GM19397 (cell line): ENCODE results near the gene ARL2.

Experiments used
- ATAC-seq: cut with Tn5 transposase; IDR thresholded peaks from one replicate; pipeline ENCODE4 v1.9.1; 2021; ENCODE audit warnings: mild to moderate bottlenecking, moderate library complexity; ENCODE audit not compliant: unreplicated experiment

The ARL2 gene

DNA sequence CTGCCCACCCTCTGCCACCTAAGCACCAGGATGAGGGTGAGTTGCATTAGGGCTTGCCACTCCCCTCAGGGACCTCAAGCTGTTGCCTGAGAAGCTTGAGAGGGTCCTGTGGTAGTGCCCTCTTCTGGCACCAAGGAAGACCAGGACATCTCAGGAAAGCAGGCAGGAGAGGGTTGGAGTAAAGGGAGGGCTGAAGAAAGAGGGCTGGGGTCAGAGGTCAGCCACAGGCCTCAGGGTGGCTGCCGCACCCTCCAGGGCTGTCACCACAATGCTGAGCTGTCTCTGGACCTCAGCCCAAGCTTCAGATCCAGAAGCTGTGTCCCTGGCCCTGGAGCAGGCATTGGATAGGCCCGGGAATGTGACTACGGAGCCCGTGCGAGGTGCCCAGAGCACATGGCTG lies 31.1 kb downstream of the ARL2 start:
- ATAC-seq = no peak

DNA sequence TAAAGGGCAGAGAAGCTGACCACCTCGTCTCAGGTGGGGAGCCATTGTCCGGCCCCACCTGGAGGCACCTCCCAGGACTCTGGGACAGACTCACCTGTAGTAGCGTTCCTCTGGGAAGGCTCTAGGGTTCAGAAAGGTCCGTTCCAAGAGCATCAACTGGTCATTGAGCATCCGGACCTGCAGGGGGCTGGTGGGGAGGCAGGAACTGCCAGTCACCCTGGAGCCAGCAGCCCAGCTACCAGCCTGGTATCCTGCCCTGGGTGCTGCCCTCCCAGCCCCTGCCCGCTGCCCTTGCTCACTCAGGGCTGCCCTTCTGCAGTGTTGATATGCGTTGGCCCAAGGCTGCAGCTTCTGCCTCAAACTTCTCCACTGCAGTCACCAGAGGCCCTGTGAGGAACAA lies 31.8 kb downstream of the ARL2 start:
- no peak for ATAC-seq

DNA sequence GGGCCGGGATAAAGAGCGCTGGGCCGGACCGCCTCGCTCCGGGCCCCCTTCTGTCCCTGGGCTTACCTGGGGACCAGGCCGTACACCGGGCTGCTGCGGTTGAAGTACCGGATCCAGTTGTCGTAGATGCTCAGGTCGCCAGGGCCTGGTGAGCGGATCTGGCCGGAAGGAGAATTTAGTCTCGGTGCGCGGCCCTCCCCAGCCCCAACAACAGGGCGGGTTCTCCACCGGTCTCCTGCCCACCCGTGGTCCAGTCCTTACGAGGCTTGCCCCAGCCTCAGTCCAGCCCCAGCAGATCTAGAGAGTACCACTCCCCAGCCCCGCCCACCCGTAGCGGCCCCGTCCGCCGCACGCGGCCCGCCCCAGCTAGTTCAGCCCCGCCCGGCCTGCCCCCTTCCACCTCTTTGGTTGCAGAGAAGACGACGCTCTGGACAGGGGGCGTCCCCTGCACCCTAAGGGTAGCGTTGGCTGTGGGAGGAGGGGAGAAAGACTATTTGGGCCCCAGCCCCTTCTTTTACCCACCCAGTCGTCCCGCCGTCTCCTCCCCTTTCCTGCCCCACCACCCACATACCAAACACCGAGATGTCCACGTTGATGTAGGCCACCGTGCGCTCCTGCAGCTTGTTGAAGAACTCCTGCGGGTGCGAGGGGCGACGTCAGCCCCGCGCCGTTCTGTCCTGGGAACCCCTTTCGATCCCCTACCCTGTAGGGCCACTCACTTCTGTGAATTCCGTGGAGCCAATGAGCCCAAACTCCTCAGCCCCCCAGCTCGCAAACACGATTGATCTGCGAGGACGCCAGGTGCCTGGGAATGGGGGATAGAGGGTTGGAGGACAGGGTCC lies 33.8 kb downstream of the ARL2 start:
- no peak for ATAC-seq

DNA sequence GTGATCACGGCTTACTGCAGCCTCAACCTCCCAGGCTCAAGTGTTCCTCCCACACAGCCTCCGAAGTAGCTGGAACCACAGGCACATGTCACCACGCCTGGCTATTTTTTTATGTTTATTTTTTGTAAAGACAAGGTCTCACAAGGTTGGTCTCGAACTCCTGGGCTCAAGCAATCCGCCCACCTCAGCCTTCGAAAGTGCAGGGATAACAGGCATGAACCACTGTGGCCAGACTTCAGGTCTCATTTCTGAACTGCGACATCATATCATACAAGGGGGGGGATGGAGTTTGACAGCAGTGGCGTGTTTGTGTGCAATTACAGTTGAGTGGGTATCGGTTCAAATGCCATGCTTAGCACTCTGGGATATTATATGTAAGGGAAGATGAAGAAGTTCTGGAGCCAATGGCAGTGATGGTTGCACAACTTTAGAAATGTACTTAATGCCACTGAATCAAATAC lies 37.5 kb downstream of the ARL2 start:
- no peak for ATAC-seq

DNA sequence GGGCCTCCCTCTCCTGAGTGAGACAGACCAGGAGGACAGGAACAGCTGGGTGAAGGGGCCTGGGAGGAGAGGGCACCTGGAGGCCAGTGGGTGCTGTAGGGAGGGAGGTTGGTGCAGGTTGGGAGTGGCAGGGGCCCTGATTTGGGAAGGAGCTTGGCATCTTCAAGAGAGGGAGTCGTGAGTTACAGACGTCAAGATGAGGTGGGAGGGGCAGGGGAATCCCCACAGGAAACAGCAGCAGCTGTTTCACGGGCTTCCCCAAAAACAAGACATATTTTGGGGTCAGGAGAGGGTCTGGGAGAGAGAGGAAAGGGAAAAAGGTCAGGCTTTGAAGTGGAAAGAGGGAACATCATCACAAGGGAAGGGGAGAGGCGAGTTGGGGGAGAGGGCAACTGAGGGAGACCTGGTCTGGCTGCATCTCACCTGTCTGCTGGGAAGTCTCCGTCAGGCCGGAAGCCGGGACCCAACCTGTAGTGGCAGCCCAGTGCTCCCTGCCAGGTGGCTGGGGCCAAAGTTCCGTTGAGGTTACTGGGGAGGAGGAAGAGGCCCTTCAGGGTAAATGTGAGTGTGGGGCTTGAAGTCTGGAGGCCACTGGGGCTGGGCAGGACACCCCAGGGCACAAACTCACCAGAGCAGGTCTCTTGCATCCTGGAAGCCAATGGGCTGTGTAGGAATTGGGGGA lies 40.0 kb downstream of the ARL2 start:
- no peak for ATAC-seq

DNA sequence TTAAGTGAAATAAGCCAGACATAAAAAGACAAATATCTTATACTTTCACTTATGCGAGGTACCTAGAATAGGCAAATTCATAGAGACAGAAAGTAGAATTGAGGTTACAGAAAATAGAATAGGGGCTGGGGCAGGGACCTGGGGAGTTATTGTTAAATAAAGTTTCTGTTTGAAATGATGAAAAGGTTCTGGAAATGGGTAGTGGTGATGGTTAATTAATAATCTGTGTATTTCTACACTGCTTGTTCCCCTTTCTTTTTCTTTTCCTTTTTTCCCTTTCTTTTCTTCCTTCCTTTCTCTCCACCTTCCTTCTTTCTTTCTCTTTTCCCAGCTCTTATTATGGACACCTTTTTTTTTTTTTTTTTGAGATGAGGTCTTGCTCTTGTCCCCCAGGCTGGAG lies 41.6 kb downstream of the ARL2 start:
- ATAC-seq = no peak

DNA sequence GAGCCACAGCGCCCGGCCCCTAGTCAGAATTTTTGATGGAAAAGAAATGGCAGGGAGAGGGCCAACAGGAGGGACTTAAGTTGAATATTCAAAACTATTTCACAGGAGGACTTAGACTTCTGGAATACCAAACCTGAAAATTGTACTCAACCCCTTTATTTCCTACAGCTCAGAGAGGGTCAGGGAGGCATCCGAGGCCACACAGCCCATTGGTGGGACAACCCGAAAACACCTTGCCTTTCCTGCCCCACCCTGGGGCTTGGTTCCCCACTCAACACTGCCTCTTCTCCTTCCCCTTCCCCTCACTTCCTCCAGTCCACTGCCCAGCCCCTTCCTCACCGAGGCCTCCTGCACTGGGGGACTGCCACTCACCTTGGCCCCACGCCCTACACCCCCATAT lies 43.0 kb downstream of the ARL2 start:
- ATAC-seq = no peak

DNA sequence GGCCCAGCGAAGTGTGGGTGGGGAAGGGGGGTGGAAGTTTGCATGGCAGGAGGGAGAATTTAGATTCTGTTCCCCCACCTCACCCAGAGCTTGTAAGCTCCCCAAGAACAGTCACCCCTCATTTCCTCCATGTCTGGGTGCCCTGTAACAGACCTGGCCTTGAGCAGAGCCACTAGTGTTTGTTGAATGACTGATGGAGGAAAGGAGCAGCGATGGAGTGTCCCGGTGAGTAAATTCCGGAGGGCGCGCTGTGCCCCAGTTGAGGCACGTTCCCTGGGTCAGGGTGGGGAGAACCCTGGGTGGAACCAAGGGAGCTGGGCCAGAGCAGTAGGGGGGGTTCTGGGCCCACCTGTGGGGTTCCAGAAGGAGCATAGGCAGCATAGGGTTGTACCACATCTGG lies 43.6 kb downstream of the ARL2 start:
- no peak for ATAC-seq

DNA sequence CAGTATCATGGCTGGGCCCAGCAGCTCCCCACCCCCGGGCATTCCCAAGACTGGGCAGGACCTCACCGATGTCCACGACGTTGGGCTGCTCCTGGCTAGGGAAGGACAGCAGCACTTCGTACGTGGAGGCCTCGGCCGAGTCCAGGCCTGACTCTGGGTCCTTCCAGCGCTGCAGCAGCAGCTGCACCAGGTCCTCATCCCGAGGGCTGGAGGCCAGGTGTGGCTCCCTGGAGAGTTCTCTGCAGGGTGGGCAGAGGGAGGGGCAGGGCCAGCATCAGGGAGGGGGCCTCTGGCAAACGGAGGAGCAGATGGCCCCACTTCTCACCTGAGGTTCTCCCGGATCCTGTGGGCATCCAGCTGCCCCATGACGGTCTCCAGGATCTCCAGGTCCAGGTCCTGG lies 44.1 kb downstream of the ARL2 start:
- ATAC-seq = no peak

DNA sequence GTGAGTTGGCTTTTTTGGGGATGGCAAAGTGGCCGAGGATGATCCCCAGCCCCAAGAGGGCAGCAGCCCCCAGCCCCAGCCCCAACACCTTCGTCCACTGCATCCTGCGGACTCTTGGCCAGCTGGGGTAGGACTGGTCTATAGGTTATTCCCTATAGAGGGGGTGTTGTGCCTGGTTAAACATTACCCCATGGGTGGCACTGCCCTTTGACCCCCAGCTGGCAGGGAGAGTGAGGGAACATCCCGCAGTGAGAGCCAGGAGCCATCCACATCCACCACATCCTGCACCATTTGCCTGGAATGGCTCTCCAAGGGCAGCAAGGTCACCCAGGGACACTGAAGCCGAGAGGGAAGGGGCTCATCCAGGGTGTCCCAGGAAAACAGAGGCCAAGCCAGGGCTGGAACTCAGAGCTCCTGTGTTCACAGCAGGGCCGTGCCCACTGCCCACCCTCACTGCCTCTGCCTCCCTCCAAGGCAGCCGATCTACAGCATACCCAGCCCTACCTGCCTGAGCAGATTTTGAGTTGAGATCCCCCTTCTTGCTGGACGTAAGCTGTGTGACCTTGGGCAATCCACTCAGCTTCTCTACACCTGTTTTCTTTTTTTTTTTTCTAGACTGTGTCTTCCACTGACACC lies 44.6 kb downstream of the ARL2 start, which contains the start of gene NAALADL1:
NAALADL1 (minus strand) TSS at position 135 of the 636 bp plus-strand sequence; CDS start at position 103, 32 bp downstream.
- no peak for ATAC-seq

DNA sequence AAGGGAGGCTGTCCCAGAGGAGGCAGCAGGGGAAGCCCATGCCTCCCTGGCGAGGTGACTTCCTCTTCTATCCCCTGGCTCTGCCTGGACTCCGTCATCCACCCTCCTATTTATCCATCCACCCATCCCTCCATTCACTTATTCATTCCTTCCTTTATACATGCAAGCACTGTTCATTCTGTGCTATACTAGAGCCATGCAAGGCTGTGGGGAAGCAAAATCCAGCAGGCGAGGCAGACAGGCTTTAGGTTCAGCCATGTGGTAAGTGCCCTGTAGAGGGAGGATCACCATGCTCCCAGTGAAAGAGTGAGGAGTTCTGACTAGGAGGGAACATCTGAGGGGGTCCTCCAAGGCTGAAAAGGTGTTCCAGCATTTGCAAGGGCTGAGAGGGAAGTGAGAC lies 45.6 kb downstream of the ARL2 start:
- ATAC-seq = no peak

DNA sequence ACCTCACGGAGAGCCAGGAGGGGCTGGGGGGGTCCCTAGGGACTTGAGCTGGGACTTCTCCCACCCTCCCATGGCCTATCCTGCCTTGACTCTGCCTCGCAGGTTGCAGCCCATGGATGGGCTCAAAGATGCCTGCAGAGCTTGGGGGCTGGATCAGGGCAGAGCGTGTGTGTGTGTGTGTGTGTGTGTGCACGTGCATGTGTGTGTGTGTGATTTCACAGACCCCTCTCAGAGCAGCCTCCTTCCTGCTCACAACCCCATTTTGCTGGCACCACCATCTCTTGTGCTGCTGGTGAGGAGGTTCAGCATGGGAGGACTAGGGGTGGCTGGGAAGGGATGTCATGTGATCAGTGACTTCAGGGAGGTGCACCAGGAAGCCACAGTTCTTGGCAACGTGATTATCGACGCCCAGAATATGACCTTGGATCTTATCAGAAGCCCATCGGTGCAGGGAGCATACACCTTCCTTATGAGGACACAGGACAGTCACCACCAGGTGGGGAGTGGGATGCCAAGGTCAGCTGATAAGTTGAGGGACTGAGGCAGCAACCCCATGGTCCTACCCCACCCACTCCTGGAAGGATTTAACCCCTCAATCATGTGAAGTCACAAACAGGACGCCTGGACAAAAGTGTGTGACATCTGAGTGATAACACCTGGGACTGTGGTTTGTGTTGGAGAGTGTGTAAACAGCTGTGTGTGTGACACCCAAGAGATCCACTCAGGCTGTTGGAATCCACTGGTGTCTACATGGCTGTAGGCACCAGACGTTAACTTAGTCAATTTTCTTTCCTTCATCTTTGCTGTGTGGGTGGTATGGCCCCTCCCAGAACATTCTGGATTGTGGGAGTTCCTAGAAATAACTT lies 46.2 kb downstream of the ARL2 start:
- no peak for ATAC-seq

DNA sequence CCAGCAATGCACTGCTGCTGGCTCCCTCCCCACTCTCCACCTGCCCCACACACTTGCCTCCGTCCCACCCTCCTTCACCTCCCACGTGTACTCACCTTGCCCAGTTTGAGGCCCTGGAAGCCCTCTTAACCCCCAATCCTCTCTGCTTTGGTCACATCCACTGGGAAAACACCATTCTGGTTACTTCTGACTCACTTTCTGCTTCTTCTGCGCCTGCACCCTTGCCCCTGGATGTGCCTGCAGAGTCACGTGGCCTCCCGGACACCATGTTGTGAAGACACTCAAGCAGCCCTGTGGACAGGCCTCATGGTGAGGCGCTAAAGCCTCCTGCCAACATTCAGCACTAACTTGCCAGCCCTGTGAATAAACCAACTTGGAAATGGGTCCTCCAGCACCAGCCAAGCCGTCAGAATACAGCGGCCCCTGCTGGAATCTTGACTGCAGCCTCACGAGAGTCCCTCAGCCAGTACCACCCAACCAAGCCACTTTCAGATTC lies 47.0 kb downstream of the ARL2 start:
- ATAC-seq = no peak

DNA sequence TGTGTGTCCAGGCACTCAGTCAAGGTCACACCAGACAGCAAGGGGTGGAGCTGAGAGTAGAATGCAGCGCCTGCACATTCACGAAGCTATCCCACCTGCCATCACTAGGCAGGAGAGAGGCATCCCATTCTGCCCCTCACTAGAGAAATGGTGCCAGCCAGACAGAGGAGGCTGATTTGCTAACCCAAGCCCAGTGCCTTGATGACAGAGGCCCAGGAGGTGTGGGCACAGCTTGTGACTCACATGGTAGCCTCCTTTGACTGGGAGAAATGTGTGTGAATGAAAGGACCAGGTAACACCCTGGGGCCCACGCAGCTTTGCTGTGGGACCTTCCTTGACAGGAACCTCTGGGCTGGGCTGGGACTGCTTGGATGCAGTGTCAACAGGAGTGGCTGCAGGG lies 49.6 kb downstream of the ARL2 start:
- no peak for ATAC-seq

DNA sequence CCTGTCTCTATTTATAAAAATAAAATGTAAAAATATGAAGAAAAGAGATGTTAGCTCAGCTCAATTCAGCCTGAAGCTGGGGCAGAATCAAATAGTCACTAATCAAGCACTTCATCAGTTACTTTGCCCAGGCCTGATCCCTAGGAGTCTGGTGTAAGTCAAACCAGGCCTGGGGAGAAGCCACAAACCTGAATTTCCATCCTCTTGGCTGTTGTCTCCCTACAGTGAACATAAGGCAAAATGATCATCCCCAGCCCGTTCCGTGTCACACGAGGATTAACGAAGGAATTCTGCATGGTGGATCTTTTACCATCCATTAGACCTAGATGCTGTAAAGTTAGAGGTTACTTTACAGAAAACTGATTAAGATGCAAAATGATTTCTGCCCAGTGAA lies 50.9 kb downstream of the ARL2 start:
- no peak for ATAC-seq

DNA sequence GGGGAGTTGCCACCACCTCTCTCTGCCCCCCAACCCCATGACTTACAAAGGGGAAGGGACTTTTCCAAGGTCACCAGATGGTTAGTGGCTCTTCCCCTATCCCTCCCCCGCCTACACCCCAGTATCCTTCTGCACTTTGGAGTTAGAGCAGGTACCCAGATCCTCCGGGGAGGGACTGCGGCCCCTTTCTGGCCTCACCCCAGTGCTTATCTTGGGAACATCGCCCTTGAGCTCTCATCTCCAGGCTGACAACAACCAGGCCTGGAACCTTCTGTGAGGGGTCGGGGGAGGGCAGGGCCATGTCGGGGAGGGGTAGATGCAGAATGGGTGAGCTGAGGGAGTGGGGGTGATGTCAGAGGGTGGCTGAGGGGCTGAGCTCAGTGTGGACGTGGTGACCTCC lies 51.9 kb downstream of the ARL2 start:
- ATAC-seq = no peak

DNA sequence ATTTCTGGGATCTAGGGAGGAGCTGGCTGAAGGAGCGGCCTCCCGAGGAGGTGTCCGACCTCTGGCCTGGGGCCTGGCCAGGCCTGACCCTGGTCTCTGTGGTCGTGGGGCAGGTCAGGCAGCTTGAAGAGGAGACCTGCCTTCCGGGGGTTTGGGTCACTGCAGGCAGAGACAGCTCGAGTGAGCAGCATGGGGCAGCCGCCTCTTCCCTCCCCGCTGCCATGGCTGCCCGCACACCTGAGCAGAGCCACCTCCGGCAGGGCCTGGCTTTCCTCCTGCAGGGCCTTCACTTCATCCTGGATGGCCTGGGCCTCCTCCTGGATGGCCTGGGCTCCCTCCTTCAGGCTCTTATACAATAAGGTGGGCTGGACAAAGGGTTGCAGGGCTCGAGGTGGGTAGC lies 52.4 kb downstream of the ARL2 start:
- no peak for ATAC-seq

DNA sequence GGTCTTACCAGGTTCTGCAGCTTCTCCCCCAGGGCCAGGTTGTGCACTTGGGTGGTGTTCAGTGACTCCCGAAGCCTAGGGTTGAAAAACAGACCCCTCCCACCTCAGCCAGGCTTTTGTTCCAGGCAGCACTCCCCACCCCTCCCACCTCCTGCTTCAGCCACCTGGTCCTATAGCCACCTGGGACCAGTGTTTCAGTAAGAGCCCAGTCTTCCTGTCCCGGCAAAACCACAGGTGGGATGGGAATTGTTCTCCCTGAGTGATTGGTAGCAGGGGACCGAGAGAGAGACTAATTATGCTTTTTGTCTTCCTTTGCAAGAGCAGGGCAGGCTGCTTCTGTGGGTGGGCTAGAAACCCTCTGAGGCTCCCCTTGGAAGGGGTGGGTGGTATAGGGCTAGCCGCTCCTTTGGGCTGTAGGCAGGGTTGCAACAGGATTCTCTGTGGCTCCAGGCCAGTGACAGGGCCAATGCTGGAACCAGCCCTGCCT lies 52.9 kb downstream of the ARL2 start:
- ATAC-seq = no peak

DNA sequence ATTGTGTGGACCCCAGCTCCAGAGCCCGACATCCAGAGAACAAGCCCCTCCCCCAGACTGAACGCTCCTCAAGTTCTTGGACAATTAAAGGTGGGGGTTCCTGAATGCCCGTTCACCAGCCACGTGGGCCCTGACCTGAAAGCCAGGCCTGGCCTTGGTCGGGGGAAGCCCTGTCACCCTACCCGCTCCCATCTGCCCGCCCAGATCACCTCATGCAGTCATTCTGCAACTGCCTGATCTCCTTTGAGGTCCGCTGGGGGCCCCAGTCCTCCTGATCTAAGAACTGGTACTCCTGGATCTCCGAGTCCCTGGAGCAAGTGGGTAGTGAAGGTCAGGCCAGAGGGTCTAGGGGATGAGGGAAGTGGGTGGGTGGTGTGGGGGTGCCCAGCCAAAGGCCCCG lies 53.5 kb downstream of the ARL2 start:
- ATAC-seq = no peak

DNA sequence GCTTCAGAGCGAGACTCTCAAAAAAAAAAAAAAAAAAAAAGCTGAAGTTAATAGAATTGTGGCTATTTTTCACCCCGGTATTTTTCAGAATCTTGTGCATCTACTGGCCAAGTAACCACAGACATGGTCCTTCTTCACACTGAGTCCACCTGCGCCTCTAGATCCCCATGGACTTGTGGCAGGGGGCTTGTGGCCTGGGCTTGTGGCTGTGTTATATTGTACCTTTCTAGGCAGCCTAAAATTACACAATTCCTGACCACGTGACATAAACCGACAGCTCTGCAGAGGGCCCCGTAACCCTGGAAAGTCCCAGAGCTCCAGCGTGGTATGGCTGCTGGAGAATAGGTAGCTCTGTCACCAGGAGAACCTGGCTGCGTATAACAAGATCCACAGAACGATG lies 55.3 kb downstream of the ARL2 start:
- no peak for ATAC-seq
